NCI-H526 treated with DMSO at 0.1 percent for 48 hours (cell line): Measurements from ENCODE around the gene TMEM129.
A peak's percentile ranks its signal among the peaks of the same experiment; 100 is the strongest.

Source experiments
- DNase-seq: peaks from one replicate; lab custom pipeline; 2025; lab: John Stamatoyannopoulos, UW

The TMEM129 gene

DNA sequence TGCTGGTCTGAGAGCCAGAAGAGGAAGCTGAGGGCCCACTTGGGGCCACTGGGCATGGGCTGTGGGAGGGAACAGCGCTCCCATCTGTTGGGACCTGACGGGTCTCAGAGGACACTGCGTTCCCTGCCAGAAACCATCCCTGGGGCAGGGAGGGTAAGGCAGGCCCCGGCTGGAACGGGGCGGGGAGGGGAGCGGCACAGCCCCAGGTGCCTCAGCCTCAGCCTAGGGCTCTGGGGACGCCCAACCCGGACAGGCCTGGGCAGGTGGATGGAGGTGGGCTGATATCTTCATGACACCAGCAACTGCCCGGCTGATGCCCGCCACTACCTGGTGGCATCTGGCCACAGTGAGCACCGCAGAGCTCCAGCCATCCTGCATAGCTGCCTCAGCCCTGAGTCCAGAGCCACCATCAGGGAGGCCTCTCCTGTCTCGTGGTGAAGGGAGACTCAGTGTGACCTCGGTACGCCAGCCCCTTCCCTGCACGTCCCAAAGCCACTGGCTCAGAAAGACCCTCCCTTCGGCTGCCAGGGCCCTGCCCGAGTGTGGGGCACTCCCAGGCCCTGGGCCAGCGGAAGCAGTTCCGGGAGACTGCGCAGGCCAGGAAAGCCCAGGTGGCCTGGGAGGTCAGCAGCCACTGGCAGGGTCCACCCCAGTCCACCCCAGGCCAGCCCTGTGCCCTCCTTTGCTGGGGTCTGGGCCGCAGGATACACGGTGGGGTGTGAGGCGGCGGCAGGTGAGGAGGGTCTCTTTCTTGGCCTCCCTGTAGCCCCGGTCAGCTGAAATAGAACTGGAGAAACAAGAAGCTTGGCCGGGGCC lies 37.4 kb upstream of the TMEM129 start:
- no peak for DNase-seq

DNA sequence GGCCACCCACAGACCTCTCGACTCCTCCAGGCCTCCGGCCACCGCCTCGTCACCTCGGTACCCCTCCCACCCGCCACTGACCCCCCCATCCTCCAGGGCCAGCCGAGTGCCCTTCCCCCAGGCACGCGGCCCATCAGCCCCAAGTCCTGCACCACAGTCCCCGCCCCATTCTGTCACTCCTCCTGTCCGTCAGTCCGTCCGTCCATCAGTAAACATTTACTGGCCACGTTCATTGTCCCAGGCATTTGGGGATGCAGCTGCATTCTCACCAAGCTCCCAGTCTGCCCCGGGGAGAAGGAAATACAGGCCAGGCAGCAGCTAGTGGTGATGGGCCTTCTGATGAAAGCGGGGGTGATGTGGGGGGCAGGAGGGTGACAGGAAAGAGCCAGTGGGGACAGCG lies 36.7 kb upstream of the TMEM129 start:
- no peak for DNase-seq

DNA sequence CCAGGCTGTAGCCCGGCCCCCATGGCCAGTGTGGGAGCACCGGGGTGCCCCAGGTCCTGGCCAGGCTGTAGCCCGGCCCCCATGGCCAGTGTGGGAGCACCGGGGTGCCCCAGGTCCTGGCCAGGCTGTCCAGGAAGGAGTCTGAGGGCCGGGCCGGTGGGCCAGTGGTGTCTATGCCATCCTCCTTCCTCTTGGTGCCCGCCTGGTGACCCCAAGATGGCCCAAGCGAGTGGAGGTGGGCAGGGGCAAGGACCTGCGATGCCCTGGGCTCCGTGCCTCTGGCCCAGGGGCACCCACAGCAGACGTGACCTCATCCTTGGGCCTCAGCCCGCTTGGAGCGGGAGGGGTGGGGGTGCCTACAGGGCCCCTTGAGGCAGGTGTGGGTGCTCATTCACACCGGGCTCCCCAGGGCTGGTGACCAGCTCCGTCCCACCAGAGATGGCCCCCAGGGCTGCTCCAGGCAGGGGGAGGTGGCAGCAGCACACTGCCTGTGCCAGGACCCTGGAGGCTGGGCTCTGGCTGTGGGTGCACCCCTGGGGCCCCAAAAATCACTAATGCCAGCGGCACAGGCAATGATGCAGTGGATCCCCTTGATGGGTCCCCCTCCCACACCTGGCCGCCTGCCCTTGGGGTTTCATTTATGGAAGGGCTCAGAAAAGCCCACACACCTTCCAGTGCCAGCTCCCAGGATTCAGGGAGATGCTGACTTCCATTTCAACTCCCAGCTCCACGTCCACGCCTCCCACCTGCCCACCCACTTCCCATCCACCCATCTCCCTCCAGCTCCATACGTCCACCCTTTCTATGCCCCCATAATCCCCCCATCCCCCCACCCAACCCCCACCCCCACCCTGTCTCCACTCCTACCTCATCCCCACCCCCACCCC lies 36.0 kb upstream of the TMEM129 start:
- DNase-seq, result no peak

DNA sequence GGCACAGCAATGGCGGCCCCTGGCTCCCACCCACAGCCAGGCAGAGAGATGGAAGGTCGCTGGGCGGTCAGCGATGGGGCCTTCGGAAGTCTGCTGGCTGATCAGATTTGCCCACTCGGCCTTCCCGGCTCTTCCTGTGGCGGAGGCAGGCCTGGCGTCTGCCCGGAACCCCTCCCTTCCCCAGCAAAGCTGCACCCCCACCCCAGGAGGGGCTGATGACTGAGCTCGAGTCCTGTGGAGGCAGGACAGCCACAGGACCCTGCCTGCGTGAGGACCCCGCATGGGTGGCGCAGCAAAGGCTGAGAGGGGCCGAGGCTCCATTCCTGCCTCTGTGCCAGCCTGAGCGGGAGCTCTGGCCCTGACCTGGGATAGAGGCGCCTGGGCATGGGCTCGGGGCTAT lies 35.0 kb upstream of the TMEM129 start:
- no peak for DNase-seq

DNA sequence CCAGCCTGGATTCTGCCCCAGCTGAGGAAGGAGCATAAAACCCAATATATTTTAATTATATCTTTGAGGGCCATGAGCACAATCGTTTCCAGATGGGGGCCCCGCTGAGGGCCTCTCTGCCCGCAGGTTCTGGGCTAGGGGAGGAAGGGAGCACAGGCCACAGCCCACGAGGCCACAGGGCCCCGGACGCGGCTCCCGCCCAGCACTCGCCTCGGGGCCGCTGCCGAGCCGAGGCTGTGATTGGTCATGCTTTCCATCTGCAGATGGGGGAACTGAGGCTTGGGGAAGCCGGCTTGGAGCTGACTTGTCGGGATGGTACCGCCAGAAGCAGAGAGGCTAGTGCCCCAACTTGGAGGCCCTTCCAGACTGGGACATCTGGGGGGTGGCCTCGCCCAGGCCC lies 34.2 kb upstream of the TMEM129 start:
- DNase-seq, result no peak

DNA sequence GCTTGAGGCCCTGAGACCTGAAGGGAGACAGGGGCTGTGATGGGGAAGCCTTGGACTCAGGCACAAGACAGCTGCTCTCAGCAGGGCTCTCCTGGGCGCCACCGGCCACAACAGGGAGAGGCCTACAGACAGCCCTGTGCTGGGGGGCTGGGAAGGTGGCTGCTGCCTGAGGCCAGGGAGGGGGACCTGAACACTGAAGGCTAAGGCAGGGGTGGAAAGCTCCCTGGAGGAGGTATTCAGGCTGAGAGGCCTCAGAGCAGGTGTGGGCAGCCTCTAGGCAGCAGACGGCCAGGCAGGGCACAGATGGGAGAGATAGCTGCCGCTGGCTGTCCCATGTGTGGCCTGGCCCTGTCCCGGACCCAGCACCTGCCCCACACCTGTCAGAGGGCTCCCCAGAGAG lies 33.2 kb upstream of the TMEM129 start:
- peak; percentile 30 for DNase-seq

DNA sequence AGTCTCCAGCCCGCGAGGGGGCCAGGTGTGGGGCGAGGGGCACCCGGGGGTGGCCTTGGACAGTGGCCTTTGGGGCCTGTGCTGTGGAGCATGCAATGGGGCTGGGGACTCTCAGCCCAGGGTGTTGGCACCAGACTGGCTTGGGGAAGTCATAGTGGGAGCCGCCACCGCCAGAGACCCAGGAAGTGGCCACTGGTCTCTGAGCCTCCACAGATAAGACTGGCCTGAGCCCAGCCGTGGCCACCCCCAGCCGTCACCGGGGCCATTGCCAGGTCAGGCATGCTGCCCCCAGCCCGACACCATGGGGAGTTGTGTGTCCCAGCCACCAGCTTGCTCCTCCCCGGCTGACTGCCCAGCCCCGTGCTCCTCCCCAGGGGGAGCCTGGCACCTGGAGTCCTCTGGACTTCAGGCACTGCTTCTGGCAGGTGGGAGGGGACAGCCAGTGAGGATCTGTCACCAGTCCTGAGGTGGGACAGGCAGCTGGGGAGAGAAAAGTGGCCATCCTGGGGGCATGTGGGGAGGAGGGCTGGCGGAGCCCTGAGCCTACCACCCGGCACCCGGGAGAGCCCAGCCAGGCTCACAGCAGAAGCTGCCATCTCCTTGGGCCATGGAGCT lies 32.7 kb upstream of the TMEM129 start:
- DNase-seq, result no peak

DNA sequence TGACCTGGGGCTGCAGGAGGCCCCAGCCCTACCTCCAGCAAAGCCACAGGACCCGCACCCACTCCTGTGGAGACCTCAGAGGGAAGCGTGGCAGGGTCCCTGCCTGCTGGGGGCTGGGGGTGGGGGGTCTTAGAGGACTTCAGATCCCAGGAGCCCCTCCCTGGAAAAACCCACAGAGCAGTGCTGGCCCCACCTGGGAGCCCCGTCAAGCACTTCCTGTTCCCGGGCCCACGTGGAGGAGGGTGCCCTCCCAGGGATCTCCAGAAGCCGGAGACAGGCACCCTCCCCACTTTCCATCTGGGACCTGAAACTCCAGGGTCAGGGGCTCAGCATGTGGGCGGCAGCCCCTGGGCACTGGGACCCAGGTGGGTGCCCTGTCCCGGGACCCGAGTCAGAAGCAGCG lies 32.2 kb upstream of the TMEM129 start:
- no peak for DNase-seq

DNA sequence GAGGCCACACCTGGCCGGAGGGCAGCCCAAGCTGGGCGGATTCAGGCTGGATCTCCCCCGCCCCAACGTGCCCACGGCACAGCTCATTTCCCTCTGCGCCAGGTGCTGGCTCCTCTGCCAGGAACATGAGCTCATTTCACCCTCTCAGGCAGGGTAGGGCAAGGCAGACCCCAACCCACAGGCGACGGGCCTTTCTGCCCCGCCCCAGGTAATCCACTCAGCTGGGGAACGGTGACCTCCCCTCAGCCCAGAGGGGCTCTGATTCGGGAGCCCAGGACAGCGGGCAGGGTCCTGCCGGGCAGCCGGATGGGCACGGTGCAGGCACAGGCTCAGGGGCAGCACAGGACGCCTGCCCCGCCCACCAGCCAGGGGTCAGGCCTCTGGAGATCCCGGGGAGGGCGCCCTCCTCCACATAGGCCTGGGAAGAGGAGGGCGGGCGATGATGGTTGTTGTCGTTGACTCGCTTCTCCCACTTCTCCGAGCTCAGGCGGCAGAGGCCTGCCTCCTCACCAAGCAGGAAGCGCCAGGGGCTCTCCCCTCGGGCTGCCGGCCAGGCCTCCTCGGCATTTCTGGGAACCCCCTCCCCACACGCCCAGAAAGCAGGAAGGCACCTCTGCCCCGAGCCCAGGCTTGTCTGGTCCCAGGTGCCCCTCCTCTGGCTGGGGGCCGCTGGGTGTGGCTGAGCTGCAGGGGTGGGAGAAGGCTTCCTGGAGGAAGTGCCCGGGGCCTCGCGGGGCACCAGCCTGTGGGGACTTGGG lies 31.3 kb upstream of the TMEM129 start:
- peak; percentile 47 for DNase-seq

DNA sequence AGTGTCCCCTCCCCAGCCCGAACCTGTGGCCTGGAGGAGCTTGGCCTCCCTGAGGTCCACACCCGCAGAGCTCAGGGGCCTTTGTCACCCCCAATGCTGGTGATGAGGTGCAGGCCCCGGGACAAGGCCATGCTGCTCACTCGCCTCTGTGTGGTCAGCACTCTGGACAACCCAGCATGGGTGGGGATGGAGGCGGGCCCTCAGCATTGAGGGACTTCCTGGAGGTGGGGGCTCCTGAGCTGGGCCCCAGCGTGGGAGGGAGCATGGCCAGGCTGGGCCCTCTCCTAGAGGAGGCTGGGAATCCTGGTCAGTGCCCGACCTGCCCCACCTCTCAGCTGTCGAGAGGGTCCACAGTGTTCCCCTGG lies 30.8 kb upstream of the TMEM129 start:
- DNase-seq, result no peak

DNA sequence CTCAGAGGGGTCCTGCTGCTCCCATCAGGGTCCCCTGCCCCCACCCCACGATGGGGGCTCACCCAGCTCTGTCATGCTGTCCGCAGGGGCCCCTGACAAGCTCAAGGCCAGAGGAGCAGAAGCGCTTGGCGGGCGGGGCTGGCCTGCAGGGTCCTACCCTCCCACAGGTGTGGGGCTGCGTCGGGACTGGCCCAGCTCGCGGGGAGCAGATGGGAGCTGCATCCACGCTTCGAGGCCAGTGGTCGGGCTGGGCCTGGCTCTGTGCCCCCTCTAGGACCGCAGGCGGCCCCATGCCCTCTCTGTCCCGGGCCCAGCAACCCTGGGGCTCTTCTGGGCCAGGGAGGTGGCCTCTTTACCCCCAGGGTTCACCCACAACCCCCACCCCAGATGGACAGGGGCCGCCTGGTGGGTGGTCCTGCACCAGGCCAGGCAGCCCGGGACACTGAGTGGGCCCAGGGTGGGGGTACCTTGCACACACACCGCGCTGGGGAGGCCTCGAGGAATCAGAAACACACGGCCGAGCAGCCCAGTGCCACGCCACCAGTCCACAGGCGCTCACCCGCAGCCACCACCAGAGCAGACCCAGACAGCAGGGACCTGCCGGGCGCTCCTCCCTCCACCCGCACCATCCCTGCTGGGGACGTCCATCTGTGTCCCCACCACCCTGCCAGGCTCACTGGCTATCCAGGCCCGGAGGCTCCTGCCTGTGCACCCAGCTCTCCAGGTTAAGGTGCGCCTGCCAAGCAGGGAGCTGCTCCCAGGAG lies 30.2 kb upstream of the TMEM129 start:
- DNase-seq, result no peak

DNA sequence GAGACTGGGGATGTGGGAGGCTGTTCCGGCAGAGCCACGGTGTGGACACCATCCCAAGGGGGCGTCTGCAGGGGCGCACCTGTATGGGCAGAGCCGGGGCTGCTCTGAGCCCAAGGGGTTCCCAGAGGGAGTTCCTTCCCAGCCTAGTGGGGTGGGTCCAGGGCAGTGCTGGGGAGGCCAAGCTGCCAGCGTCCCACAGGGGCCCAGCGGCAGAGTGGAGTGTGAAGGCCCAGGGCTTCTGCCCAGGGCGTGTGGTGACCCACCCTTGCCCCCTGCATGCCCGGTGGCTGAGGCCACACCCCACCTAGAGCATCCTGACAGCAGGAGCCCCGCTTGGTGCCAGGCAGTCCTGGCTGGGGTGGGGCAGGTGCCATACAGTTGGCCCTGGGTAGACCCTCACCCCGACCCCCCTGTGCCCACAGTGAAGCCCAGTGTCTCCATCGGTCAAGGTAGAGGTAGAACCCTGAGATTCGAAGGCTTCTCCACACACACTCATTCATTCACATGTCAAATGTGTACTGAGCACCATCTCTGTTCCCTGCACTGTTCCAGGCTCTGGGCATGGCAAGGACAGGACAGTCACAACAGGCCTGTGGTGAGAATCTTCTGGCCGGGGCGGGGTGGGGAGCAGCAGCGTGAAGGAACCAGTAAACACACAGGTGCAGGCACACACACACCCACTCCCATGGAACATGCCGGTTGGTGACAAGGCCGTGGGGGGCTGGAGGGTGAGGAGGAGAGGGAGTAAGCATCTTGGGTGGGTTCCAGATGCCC lies 29.4 kb upstream of the TMEM129 start:
- no peak for DNase-seq

DNA sequence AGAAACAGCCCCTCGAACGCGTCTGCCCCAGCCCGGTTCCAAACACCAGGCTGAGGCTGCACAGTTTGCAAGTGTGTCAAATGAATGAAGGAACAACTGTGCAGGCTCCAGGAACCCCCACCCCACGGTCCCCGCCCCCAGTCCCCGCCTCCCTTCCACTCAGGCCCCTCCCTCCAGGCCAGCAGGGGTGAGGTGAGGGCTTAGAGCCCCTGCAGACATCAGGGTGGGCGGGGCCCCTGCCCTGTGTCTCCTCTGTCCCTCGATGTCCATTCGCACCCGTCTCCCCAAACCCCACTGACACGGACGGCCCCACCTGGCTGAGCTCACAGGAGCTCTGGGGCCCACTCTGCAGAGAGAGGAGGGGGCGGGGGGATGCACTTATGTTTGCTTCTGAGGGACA lies 28.7 kb upstream of the TMEM129 start:
- no peak for DNase-seq

DNA sequence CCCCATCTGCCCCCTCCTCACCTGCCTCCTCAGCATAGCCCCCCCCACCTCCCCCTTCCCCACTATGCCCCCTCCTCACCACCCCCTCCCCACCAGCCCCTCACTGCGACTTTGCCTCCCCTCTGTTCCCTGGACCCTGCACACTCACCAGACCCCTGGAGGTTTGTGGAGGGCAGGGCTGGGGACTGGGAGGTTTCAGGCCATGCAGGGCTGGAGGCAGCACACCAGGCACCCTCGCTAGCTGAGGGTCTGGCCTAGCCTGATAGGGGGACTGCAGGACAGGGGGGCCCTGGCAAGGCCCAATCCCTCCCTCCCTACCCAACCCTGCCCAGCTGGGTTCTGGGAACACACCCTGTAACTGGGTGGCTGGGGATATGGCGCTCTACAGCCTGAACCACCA lies 28.2 kb upstream of the TMEM129 start:
- DNase-seq, result no peak

DNA sequence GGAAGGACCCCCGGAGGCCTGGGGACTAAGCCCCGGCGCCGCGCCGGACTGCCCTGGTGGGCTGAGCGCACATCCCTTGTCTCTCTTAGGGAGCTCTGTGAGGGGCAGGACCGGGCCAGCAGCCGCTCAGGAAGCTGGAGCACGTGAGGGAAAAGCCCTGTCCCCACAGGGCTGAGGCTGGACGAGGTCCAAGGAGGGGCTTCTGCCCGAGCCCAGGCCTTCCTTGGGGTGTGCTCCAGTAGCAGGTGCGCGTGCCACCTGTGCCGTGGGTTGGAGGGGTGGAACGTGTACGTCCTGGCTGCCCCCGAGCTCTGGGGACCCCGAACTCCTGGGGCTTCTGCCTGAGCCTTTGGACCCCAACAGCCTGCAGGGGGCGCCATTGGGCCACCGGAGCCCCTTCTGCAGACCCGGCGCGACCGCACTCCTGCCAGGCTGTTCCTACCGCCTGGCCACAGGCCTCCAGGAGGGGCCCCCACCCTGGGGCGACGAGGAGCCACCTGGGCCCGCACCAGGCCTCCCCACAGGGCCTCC lies 27.4 kb upstream of the TMEM129 start:
- peak; percentile 55 for DNase-seq

DNA sequence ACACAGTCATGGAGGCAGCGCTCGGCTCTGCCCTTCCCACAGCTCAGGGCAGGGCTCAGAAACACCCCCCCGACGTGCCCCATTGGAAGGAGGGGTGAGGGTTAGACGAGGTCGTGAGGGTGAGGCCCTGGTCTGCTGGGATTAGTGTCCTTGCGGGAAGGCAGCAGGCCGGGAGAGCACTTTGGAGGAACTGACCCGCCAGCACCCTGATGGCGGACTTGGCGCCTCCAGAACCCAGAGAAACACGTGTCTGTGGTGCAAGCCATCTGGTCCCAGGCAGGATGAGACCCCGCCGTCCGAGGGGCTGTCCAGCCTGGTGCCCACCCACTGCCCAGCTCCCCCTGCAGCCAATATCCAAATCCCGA lies 26.5 kb upstream of the TMEM129 start:
- DNase-seq, result no peak

DNA sequence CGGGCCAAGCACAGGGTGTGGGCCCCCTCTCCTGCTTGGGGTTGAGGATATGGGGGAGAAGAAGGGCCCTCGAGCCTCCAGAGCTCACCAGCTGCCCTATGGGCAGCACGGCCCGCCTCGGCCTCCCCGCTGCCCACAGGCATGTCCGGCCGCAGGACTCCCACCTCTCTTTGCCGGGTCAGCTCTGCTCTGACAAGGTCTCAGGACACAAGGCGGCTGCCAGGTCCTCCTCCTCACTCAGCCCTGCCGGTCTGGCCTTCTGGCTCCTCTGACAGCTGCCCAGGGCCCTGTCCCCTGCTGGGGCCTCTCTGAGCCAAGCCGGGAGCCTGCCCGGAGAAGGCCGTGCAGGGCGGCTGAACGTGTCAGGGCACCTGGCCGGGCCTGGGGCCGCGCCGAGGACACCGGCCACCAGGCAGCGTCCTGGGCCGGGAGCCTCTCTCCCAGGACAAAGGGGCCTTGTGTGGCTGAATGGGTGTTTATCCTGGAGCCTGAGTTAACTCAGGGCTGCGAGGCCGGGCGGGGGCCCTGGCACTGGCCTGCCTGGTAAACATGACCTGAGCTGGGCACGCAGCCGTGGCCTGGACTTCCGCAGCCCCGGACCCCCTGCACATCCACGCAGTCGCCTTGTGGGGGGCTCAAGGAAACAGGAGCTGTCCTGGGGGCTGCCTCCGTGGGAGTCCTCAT lies 25.9 kb upstream of the TMEM129 start:
- DNase-seq, result no peak

DNA sequence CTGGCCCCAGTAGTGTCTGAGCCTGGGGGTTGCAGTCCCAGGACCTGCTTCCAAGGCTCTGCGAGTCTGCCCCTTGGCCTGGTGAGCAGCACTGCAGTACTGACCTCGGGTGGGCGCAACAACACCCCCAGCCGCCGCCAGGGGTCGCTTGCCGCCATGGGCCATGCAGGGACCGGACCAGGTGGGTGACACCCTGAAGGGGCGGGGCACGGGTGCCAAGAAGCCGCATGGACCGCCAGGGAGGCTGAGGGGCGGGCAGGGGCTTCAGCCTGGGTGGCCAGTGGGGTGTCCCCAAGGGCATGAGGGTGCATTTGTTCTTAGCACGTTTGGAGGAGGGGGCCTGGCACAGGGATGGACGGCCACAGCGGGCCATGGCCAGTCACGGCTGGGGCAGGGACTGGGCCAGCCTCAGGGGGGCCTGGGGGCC lies 25.2 kb upstream of the TMEM129 start:
- peak; percentile 42 for DNase-seq

DNA sequence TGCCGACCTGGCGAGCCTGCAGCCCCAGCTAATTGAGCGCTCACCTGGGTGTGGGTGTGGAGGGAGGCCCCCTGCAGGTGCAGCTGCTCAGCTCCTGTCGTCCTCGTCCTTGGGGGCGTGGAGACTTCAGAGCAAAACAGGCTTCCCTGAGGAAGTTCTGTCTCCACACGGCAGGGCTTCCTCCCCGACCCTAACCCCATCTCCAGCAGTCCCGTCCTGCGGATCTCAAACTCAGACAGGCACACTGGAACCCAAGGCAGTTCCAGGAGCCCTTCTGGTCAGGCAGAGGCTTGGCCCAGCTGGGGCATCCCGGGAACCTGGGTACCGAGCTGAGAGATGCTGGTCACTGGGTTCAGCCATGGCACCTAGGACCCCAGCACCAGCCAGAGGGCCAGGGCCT lies 24.6 kb upstream of the TMEM129 start:
- no peak for DNase-seq

DNA sequence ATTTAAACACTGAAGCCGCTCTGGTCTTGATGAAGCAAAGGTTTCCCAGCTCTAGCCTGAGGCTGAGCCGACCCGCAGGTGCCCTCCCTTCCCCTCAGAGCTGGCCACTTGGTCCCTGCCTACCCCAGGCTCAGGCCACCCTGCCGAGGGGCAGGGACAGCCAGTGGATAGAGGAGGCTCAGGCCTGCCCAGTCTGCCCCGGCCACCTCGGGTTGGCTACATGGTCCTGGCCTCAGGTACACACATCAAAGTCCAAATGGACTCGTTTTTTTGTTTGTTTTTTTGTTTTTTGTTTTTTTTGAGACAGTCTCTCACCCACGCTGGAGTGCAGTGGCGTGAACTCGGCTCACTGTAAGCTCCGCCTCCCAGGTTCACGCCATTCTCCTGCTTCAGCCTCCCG lies 24.0 kb upstream of the TMEM129 start:
- no peak for DNase-seq
